SK-N-DZ (cell line): ENCODE measurements around the gene CD151.

Experiments used
- DNase-seq: peaks from one replicate; pipeline ENCODE4 v3.0.0-alpha.2; 2015; ENCODE audit warnings: low spot score

The CD151 gene

DNA sequence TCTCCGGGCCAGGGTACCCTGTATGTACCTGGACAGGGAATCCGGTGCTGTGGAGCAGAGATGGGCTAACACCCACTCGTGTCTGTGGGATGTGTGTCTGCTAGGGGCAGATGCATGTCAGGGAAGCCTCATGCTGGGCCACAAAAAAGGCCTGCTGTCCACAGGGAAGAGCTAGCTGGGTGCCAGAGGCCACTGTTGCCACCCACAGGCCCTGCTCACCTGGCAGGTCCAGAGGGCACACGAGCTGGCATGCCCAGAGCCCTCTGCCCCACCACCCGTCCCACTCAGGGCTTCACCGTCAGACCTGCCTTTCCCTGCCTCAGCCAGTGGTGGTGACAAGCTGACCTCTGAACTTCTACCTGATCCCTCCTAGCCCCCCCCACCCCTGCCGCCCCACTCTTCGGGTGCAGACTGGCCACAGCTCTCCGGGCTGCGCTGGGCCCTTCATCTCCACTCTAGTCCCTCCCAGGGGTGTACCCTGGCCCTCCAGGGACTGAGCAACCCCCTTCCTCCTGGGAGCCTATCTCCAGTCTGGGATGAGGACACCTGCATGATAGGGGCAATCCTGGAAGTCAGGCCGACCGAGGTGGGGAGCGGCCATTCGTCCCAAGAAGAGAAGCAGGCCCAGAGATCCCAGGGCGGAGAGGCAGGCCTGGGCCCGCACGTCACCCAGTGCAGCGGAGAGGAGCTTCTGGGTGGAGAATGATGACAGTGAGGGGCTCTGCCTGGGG is 36.0 kb upstream of the CD151 start:
- DNase-seq = no peak

DNA sequence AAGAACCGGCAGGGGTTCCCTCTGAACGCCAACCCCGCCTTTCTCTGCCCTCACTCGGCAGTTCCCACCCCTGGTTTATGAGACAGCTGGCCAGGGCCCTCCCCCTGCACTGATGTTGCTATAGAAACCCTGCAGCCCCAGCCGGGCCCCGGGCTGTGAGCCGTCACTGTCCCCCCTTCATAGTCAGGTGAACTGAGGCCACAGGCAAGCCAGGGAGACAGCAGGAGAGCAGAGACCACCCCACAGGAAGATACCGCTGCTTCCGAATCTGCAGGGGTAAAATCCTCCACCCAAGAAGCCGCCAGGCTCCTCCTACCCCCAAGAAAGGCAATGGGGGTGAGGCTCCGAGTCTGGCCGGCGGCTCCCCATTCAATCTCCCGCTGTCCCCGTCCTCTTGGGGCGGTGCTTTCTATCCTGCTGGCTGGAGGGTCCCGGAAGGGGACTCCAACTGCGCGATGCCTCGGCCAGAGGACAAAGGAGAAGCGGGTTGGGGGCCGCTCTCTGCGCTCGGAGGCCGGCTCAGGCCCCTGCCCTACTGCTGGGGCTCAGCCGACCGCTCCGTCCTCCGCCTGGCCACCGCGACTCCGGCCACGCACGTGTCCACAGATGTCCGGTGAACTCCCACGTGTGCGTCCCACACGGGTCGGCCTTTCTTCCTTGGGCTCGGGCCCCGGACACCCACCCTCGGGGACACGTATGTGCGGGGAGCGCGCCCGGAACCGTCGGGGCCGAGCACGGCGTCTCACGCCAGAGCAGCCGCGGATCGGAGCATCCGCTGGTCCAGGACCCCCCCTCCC is 35.3 kb upstream of the CD151 start:
- peak; percentile 82 for DNase-seq

DNA sequence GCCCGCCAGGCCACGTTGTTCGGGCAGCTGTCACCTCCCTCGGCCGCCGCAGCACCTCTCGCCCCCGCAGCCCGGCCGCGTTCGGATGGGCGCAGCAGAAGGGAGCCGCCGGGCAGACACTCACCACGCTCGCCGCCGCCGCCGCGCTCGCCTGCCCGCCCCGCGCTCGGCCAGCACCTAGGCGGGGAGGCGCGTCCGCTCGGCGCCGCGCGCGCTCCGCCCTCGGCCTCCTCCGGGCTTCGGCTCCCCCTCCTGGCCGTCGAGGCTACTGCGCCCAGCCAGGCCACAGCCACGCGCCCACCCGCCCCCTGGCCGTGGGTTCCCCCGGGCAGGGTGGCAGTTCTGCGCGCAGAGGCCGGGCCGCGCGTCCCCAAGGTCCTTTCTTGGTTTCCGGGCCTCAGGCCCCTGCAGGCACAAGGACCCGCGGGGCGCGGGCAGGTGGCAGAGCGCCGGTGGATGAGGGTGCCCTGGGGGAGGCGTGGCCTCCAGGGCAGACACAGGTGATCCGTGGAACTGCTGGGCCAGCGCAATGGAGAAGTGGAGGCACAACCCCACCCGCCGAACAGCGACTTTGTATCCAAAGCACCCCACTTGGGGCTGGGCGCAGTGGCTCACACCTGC is 34.5 kb upstream of the CD151 start, which contains the start of gene SLC25A22:
SLC25A22 (minus strand) TSS at position 189 of the 621 bp plus-strand sequence. CDS start 3,275 bp downstream, outside the sequence.
- peak; percentile 79 for DNase-seq

DNA sequence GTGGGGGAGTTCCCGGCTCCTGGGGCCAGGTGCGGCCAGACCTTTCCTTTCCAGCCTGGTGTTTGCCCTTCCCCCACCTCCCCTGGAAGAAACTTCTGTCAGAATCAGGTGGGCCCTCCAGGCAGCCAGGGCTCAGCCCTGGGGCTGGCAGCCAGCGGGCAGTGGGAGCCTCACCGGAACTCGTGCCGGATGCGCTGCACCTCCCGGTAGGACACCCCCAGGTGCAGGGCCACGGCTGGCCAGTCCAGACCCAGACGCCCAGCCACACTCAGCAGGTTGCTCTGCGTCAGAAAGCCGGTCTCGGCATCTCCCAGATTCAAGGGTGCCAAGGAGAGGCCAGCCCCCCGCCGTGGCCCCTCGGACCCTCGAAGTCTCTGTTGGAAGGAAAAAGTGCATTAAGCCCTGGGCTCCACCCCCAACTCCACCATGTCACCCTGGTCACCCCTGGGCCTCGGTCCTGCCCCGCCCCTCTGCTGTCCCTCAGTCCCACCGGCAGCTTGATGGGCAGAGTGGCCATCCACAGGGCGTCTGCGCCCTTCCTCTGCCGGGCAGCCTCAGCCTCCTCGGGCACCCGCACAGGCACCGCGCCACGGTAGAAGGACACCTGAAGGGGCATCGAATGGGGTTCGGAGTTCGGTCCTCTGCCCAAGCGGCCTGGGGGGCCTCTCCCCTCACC is 33.0 kb upstream of the CD151 start:
- no peak for DNase-seq

DNA sequence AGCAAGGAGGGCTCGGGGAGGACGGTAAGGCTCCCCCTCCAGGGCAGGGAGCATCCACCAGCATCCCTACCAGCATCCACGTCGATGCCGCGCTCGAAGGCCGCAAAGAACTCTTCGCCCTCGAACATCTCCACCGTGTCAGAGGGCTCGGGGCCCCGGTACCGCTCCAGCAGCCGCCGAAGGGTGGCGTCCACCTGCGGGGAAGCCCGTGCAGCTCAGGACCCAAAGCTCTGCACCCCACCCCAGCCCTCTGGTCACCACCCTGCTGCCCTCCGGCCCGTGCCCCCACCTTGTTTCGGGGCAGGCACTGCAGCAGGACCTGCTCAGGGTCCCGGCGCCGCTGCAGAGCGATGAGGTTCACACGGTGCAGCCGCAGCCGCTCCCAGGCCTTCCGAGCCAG is 32.3 kb upstream of the CD151 start:
- no peak for DNase-seq

DNA sequence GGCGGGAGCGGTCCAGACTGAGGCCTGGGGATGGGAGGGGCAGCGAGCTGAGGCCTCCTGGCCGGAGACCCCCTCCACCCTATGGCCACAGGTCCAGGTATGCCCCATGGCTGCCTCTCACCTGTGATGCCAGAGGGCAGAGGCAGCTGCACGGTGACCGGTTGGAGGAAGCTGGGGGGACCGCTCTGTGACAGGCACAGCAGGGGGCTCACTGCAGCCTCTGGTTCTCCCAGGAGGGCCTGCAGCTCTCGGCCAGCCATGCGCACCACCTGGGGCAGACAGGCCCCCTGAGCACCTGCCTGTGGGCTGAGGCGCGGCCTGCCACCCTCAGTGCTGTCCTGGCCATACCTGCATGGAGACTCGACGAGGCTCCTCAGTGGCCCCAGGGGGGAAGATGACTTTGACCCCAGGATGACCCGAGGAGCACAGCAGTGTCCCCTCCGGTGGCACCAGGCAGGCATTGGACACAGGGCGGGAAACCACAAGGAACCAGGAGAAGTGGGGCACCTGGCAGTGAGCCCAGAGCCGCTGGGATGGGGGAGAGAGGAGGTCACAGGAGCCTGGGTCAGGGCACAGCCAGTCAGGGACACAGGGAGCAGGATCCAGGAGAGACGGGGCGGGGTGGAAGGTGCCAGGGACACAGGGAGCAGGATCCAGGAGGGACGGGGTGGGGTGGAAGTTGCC is 31.5 kb upstream of the CD151 start:
- DNase-seq = no peak

DNA sequence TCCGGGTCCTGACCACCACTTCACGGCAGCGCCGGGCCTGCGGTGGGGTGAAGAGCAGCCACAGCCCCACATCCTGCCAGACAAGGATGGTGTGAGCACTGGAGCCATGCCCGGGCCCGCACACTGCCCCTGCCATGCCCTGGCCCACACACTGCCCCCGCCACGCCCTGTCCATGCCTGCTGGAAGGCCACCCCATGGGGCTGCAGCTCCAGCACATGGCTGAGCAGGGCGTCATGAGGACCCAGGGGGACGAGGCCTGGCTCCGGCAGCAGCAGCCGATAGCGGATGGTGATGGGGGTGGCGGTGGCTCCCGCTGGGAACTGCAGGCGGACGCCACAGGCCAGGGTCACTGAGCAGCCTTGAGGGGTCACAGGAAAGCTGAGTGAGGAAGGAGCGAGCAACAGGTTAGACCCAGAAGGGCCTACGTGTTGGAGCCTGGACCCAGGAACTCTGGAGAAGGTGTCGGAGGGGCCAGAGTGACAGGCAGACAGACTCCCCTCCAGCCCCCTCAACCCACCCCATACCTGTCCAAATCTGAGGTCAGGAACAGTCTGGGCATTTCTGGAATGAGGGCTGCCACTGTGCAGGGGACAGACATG is 30.6 kb upstream of the CD151 start:
- no peak for DNase-seq

DNA sequence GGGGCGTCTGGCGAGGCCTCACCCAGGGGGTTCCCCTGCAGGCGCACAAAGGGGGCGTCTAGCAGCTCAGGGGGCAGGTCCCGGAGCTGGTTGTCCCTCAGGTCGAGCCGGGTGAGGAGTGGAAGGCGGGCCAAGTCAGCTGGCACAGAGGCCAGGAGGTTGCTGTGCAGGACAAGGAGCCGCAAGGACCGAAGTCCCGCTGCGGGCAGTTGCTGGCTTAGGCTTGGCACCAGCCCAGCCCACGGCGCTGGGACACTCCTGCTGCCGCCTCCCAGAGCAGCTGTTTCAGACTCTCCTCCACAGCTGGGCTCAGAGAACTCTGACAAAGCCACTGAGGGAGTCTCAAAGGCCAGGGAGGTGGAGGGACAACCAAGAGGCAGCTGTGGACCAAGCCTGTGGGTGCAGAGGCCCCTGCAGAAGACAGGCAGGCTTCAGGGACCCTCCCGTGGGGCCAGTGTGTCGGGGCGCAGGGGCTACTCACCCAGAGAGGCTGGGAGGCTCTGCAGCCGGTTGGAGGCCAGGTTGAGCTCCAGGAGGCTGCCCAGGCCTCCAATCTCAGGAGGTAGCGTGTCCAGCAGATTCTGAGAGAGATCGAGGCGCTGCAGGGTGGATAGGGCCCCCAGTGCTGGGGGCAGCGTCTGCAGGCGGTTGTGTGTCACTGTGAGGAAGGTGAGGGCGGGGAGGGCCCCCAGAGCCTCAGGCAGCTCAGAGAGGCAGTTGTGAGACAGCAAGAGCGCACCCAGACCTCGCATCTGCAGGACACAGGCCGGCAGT is 29.9 kb upstream of the CD151 start:
- DNase-seq = no peak

DNA sequence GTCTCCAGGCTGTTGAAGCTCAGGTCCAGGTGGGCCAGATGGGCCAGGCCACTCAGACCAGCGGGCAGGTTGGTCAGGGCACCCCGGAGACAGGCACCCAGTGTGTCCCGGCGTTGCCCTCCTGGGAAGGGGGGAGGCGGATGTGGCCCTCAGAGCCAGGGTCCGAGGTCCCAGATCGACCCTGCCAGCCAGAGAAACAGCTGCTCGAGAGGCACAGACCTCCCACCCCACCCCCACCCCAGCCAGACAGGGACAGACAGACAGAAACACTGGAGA is 29.3 kb upstream of the CD151 start:
- no peak for DNase-seq

DNA sequence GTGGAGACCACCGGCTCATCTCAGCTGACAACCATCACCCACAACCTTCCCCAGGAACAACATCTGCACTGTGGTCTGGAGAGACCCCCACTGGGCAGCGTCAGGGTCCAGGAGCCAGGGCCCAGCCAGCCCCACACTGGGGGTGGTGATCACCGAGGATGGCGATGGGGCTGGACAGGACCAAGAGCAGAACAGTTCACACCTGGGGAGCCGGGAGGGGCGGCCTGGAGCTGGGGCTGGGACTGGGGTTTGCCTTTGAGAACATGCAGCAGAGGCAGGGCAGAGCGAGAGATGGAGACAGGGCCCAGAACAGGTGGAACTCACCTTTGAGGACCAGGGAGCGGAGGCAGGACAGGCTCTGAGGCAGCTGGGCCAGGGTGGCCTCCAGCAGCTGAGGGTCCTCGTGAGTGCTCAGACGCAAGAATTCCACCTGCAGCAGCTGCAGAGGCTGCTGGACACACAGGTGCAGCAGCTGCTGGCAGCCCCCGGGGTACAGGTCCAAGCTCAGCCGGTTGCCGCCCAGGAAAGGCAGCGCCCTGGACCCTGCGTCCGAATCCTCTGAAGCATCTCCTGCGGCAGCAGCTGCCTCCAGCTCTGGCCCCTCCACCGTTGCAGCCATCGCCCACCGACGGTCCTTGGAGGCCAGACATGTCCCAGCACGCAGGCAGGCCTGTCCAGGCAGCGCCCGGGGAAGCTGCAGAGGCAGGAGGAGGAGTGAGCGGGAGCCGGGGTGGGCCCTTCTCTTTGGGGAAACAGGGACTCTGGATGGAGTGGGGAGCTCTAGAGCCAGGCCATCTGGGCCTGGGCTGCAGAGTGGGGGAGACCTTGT is 28.8 kb upstream of the CD151 start:
- no peak for DNase-seq

DNA sequence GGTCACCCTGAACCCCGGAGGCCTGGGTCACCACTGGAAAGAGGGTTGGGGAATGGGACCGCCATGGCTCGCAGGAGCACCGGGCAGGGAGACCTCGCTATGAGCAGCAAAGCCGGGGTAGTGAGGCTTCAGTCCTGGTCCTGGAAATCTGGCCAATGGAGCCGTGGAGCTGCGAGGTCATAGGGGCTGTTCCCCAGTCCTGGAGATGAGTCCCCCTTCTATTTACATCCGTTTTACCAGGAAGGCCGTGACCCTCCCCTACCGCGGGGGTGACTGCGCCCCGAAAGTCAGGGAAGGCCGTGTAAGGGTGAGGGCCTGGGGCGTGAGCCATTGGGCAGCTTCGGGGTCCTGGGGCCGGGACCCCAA is 28.2 kb upstream of the CD151 start:
- no peak for DNase-seq

DNA sequence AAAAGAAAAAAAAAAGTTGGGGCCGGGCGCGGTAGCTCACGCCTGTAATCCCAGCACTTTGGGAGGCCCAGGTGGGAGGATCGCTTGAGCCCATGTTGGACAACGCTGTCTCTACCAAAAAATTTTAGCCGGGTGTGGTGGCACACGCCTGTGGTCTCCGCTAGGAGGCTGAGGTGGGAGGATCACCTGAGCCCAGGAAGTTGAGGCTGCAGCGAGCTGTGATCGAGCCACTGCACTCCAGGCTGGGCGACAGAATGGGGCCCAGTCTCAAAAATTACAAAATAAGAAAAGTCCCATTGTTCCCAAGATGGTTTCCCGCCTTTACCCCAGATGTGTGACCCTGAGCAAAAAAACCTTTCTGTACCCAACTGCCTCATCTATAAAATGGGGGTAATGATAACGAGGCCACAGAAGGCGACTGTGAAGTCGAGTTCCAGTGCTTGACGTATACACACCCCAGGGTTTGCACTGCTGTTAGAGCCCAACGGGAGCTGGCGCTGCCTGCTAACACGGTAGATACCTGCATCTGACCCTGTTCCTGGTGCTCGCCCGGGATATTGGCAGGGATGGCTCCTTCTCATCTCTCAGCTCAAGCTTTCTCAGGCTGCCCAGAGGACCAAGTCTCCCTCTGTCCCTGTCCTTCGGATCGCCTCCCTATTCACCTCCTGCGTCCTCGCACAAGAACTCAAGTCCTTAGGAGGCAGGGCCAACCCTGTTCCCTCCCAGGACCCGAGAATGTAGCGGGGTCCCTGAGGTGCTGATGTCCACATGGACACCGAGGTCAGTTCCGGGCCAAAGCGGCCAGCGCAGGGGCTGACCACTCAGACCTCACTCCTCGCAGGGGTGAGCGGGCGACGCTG is 24.1 kb upstream of the CD151 start:
- DNase-seq = no peak

DNA sequence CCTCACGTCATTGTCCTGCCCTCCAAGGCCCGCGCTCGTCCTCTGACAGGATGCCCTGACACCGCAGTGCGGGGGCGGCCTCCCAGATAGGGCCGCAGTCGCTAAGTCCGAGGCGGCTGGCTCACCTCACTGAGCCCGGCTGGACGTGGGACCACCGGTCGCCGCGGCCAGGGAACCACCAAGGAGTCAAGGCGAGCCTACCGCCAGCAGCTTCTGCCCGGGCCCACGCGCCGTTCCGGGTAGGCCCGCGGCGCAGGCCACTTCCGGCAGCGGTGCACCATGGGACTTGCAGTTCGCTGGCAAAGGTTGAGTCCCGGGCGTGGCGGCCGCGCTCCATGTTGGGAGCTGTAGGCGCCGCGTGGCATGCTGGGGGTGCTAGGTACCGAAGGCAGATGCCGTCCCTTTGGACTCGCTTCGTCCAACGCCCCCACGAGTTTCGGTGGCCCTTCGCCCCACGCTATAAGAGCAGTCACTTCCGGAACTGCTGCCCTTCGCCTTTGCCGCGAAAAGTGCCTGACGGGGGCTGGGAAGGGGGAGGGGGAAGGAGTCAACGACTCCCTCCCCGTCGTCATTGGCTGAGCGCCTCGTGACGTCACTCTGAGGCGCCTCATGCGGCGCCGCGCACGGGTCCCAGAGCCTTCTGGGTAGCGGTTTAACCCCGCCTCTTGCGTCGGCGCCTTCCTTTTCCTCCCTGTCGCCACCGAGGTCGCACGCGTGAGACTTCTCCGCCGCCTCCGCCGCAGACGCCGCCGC is 23.3 kb upstream of the CD151 start, which contains the start of gene RPLP2:
RPLP2 (plus strand) TSS at position 681 of the 753 bp plus-strand sequence. CDS start 268 bp downstream, outside the sequence.
- peak; percentile 97 for DNase-seq

DNA sequence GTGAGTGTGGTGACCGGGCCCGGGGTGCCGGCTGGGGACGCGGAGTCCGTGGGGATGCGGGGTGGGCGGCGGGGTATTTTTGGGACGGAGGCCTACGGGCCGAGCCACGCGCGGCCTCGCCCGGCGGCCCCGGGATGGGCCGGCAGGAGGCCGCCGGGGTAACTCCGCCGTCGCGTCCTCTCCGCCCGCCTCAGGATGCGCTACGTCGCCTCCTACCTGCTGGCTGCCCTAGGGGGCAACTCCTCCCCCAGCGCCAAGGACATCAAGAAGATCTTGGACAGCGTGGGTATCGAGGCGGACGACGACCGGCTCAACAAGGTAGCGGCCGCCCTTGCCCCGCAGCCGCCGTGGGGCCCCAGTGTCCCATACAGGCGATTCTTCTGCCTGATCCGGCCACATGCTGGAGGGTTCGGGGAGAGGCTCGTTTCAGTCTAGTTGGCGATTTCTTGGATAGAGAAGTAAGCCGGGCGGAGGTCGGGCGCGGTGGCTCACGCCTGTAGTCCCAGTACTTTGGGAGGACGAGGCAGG is 22.6 kb upstream of the CD151 start:
- no peak for DNase-seq

DNA sequence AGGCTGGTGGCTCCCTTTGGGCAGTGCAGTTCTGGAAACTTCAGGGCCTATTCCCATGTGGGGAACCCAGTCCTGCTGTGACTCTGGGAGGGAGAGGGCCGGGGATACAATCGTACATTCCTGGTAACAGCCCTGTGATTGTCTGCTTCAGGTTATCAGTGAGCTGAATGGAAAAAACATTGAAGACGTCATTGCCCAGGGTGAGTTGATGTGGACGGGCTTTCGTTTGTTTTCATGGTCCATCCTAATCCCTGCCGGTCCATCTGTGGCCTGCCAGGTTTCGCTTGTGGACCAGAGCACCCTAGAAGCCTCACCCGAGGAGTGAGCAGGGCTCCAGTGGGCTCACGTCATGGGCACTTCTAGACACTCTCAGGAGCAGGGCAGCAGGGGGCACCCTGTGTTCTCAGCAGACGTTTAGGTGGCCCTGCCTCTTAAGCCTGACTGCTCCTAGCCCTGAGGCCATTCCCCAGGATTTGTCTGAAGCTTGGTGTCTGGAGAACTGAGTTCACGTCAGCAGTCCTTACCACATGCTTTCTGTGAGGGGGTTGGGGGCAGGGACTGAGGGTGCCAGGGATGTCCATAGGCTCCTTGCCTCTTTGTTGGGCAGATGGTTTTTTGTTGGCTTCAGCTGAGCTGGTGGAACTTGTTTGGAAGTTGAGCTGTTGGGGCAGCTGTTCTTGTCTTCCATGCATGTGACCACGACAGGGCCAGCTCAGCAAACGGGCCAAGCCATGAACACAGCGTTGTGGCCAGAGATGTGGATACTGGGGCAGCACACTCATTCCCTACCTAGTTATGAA is 21.1 kb upstream of the CD151 start:
- no peak for DNase-seq

DNA sequence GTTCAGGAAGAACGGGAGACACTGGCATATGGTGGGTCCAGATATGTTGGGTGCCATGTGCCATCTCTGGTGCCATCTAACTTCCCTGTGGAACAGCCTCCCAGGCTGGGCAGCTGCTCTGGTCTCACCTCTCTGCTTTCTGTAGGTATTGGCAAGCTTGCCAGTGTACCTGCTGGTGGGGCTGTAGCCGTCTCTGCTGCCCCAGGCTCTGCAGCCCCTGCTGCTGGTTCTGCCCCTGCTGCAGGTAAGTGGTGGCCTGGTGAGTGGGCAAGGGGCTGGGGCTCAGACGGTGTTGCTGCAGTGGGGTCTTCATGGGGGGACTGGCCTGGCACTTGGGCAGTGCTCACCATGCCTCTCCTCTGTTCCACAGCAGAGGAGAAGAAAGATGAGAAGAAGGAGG is 20.4 kb upstream of the CD151 start:
- no peak for DNase-seq

DNA sequence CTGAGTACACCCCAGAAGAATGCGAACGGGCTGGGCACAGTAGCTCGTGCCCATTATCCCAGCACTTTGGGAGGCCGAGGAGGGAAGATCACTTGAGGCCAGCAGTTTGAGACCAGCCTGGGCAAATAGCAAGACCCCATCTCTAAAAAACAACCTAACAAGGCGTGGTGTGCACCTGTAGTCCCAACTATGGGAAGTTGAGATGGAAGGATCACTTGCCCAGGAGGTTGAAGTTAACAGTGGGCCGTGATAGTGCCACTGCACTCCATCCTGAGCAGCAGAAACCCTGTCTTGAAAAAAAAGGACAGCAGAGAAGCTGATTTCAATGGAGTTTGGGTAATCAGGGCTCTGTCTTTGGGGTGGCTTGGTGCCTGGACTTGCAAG is 19.7 kb upstream of the CD151 start:
- no peak for DNase-seq
